NCI-H510A (cell line): ENCODE measurements around the gene GTF2E1.

ENCODE experiments used
- DNase-seq: peaks from one replicate; lab custom pipeline; 2025; lab: John Stamatoyannopoulos, UW

Gene GTF2E1

DNA sequence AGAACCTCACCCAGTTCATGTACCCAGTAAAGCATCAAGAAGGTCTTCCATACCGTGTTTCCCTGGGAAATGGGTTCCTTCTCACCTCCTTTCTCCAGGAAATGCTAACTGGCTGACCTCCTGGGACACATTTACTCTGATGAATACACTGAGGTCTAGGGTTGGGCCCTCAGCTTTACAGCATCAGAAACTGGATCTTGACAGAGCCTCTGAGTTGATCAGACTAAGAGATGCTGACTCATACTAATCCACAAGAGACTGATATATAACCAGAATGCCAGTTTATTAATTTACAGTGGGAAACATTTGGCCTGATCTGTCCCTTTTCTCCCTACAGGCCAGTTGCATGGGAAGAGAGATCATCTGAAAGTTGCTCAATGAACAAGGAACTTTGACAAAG lies 55.8 kb downstream of the GTF2E1 start:
- DNase-seq, result no peak

DNA sequence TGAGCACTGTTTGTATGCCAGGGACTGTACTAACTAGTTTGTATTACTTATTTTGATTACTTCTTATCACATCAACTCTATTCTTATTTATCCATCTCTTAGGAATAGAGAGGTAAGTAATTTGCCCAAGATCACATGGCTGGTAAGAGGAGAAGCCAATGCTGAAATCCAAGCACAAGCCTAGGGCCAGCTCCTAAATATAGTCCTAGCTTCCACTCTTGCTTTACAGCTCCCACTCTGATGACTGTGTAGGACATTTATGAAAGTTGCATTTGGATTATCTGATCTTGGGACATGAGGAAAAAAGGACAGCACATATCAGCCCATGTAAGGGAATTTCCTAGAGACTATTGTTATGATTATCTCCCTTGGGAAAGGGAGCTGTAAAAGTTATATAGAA lies 58.1 kb downstream of the GTF2E1 start:
- DNase-seq, result no peak

DNA sequence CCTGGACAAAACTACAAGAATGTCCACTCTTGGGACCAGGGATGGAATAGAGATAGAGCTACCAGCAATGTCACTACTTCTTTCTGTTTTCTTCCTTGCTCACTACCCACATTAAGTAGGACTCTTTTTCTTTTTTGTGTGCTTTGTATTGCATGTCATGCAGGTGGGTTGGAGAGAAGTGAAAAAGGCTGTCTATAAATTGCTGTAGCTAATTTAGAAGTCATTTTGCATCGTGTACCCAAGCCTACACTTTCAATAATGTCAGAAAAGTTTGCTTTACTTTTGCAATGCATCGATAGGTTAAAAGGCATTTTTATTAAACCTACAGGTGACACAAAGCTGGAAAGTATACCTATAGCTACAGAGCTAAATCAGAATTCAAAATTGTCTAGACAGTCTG lies 58.9 kb downstream of the GTF2E1 start:
- DNase-seq, result no peak

DNA sequence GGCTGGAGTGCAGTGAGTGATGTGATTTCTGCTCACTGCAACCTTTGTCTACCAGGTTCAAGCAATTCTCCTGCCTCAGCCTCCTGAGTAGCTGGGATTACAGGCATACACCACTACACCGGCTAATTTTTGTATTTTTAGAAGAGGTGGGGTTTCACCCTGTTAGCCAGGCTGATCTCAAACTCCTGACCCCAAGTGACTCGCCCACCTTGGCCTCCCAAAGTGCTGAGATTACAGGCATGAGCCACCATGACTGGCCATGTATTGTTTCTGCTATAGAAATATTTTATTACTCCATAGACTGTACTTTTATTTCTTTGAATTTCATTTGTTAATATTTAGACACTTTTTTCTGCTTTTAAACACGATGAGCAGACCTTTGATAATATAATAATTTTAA lies 60.4 kb downstream of the GTF2E1 start:
- no peak for DNase-seq

DNA sequence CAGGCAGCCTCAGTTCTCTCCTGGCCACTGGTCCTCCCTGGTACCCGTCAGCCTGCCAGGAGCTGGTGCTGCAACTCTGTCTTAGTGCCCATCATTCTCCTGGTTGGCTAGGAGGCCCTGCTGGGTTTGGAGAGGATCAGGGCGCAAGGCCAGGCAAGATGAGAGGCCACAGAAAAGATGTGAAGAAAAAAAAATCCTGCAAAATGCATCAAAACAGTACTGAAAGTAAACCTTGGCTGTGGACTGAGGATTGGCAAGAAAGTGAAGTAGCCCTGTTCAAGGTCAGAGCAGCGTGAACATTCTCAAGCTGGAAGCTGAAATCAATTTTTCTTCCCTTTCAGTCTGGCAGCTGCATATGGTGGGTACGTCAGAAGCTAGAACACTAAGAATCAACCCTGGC lies 74.2 kb downstream of the GTF2E1 start:
- no peak for DNase-seq

DNA sequence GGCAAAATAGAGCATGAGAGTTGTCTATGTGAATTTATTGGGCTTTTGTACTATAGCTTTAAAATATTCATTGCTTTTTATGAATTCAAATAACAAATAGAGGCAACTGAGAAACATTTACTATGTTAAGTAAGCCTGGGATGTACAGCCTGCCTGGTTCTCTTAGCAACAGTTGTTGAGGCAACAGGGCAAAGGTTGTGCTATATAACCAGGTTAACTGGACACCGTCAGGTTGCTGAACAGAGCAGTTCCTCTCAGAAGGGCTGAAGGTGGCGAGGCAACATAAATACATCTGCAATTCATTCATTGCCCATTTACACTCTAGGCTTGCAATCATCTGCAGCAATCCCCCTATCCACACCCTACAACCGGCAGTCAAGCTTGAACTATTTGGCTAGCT lies 78.2 kb downstream of the GTF2E1 start:
- no peak for DNase-seq

DNA sequence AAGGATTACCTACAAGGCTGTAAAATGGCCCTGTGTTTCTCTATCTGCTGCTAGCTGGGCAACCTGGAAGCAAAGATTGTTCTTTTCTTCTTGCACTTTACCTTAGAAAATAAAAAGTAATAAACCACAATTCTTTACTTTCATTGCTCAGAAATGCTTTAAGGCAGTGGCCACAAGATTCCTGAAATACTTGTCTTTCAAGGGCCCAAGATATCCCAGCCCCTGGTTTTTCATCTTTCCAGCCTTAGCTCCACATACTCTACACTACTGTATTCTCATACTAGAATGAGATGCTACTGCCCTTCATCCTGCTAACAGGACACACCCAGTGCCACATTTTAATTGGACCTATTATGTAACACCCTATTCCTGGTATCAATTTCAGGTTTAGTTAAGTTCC lies 78.9 kb downstream of the GTF2E1 start:
- DNase-seq, result no peak

DNA sequence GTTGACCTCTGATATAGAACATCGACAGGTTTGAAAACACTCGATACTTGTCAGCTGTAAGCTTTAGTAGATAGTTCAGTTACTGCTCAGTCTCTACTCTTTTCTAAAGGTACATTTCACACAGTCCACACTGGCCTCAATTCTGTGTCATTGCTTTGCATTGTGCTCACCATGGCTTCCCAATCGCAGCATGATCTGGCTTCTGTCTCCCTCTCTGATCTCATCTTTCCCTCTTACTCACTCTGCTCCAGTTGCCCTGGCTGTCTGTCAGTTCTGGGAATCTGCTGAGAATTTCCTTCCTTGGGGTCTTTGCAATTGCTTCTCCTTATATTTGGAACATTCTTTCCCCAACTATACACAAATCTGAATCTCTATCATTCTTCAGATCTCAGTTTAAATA lies 80.6 kb downstream of the GTF2E1 start:
- no peak for DNase-seq

DNA sequence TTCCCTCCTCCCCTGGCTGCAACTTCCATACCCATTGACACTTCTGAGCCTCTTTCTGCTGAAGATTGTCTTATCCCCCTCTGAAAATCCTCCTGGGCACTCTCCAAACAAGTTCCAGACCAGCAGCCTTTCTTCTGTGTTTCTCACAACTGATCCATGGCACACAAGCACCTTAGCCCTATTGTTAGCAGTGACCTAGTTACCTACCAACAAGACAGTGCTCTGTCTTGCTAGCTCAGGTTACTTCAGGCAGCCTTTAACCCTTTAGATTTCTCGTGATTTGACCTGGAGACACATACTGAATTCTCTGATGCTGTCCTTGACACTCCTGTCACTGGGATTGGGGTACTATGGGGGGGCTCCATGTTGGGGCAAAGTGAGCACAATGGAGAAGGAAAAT lies 82.1 kb downstream of the GTF2E1 start:
- no peak for DNase-seq

DNA sequence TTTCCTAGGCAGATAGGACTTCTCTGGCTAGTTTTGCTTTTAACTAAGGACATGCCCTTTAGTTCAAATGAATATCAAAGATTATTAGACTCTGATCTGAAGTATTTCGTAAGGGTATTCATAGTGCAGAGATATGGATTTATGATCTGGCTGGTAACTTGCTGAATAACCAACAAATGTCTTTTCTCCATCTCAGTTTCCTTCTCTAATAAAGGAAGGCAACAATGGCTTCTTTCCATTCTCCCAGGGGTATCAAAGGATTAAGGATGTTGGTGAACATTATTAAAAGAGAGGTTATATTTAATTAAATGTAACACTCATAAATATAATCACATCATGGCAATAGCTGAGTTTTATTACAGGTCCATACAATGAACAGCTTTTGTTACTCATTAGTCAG lies 86.3 kb downstream of the GTF2E1 start:
- DNase-seq, result no peak

DNA sequence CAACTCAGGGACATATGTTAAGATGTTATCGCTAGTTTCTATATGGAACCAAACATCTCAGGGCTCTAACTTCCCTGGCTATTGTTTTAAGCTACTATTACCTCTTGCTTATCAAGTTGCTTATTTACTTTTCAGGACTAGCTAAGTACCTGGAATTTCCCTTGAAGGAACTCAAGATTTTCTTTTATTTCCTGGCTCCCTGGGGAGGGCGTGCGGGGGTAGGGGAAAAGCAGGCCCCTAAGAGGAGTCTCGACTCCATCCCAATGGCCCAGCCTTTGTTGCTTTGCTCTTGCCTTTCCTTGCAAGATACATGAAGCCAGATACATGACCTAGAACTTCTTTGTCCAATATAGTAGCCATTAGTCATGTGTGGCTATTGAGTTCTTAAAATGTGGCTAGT lies 88.5 kb downstream of the GTF2E1 start:
- no peak for DNase-seq
